SIG-M5 (cell line): Measurements from ENCODE around the gene ZNF219.

Source experiments
- DNase-seq: peaks from one replicate; lab custom pipeline; 2025; lab: John Stamatoyannopoulos, UW

The ZNF219 gene

DNA sequence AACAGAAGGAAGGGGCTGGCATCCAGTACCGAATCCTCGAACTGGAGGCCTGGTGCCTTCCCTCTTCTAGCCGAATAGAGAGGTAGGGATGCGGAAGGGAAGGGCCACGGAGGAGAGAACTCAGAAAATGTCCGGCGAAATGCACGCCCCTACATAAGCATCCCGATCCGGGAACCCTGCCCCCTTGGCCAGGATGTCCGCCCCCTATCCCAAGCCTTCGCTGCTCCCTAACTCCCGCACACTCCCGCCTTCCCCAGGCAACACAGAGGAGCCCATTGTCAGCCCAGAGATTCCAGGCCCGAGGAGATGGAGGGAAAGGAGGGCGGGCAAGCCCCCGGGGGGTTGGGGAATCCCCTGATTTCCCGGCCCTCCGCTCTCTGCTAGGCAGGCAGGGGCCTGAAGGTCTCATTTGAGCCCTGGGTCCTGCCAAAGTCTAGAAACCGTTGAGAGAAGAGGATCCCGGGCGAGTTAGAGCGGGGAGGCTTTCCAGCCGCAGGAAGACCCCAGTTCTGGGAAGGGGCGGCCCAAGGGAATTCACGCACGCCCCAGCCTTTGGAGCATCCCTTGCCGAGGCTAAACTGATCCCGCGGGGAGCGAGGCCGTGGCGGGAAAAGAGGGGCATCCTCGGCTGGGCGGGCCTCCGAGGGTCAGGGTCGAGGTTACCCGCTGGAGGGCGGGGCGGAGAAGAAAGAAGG, 28.9 kb downstream of the ZNF219 start:
- no peak for DNase-seq

- DNase-seq, result no peak
These were observed 29.7 kb downstream of the ZNF219 start for GRCh38 chr14:21068521-21069387.

DNA sequence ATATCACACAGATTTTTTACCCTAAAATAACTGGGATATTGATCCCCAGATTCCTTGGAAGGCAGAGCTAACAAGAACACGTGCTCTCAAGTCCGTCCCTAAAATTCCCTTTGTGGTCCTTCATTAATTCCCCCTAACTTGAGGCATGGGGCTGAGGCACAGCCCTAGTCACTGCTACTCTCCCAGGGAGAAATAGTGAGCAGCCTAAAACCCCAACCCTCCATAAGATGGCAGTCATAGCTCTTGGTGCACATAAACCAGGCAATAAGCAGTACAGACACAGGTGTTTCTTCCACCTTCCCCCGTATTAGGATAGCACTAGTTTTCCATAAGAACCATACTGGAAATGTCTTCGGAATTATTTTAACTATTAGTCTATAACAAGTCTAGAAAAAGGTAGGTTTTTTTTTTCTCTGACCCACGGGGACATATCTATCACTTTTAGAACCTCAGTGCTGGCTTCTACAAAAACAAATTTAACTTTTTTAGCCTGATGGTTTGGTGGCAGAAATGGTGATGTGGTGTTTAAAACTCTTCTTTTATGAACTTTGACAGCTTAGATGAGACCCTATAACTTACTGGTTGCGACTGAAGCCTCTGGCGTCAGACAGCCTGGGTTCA, 31.5 kb downstream of the ZNF219 start:
- no peak for DNase-seq

- DNase-seq, result no peak
These were observed 35.0 kb downstream of the ZNF219 start for GRCh38 chr14:21063479-21063878.

DNA sequence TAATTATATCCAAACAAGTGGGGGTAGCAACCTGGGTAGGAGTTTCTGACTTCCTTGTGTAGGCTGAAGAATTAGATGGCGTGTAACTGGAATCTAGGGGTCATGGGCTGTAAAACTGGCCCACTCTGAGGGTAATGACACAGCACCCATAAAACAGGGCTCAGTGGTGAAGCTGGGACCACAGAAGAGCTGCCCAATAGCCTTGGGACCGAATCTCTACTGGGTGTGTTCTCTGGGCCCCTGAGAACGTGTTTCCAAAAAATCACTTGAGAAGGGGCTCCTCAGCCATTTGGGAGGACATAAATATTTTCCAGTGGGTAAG, 37.1 kb downstream of the ZNF219 start:
- no peak for DNase-seq

DNA sequence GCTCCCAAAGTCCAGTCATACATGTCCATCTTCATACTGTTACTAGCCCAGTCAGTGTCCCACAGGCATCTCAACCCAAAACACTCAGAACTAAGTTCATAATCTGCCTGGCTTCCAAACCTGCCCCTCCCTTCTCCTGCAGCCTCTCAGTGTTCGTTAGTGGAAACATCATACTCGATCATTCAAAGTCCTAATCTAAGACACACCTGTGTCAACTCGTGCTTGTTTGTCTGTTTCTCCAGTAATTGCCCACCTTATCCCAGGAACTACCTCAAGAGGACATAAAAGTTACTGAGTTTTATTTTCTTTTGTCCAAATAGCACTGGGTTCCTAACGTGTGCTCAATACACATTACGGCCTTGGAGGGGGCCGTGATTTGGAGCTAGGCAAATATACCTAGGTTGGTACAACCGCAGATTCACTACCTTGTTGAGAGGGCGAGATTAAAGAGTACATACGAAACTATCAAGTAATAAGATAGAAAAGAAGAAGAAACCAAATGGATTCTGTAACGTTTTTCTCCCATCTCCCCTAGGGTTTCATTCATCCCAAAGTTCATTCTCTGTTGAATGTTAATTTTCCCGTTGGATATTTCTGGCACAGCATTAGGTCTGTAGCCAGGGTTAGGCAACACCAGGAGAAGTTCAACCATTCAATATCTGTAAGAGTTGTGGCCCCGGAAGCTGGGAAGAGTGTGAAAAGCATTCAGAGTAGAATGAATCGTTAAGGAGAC, 37.7 kb downstream of the ZNF219 start:
- DNase-seq, result no peak

DNA sequence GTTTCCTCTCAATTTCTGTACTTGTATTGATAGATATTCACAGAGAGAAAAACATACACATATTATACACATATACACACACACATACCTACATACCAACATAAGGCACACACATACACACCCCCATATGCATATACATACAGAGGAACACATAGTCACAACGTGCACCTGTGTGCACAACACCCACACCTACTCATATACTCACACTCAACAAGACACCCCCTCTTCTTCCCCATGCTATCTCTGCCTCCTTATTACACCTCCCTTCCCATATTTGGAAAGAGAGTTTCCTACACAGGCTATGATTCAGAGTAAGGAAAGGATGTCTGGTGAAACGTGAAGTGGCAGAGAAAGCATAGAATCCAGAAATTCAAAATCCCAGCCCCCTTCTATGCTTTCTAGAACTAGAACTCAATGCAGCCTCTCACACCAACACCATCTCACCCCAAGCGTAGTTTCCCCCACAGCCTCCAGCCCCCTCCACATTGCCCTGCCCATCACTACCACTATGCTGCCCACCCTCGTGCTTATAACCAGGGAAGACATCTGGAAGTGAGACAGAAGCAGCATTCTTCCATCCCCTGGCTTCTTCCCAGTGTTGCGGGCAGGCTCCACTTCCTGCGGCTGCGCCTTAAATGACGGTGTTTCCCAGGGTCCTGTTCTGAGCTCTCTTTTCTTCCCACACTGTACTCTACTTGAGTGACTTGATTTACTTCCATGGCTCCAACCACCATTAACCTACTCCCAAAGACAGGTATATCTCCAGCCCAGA, 38.4 kb downstream of the ZNF219 start:
- DNase-seq, result no peak

- no peak for DNase-seq
These were observed 39.6 kb downstream of the ZNF219 start for GRCh38 chr14:21058903-21059302.

GRCh38 chr14:21057803-21058675, 40.4 kb downstream of the ZNF219 start, which contains the start of gene RNASE8:
TSS of gene RNASE8 (plus strand) at chr14:21057822. CDS start at chr14:21057893, 71 bp downstream.
- DNase-seq, result no peak

DNA sequence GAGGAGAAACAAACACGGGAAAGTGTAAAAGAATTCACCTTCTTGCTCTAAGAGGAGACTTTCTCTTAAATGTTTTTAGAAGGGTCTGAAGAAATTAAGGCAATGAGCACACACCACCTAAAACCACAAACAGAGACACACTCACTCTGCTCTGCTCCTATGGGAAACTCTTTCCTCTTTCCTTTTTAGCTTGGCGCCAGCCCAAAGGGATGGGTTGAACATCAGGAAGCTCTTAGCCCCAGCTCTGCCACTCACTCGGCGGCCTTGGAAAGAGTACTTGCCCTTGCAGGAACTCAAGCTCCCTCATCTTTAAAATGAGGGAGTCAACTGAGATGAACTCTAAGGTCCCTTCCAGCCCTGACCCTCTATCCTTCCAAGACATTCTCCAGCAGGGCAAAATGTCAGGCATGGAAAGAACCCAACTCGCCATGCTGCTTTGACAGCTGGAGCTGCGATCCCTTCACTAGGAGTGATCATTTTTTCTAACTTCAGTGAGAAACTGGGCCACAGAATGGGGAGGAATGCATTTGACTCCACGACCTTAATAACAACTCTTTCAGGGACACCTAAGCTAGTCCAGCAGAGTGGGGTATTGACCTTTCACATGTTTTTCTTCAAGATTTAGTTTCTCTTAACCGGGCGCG, 41.8 kb downstream of the ZNF219 start:
- DNase-seq, result no peak

- DNase-seq, result no peak
These were observed 42.9 kb downstream of the ZNF219 start for GRCh38 chr14:21055432-21056117.

- no peak for DNase-seq
These were observed 43.7 kb downstream of the ZNF219 start for GRCh38 chr14:21054768-21055145.

- DNase-seq, result no peak
These were observed 44.2 kb downstream of the ZNF219 start for GRCh38 chr14:21054123-21054767.

GRCh38 chr14:21053184-21054122, 45.0 kb downstream of the ZNF219 start:
- no peak for DNase-seq

DNA sequence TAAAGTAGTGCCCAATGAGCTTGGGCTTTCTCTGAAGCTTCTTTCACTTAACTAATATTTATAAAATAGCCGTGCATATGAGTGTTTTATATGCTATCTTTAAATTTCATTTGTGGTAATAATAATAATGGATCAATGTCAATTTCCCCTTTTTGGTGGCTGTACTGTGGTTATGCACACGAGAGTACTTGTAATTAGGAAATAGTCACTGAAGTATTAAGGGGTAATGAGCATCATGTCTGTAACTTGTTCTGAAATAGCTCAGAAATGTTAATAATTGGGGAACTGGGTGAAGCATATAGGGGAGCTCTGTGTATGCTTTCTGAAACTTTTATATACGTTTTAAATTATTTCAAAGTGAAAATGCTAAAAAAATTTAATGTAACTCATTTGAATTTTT, 47.9 kb downstream of the ZNF219 start:
- DNase-seq, result no peak

DNA sequence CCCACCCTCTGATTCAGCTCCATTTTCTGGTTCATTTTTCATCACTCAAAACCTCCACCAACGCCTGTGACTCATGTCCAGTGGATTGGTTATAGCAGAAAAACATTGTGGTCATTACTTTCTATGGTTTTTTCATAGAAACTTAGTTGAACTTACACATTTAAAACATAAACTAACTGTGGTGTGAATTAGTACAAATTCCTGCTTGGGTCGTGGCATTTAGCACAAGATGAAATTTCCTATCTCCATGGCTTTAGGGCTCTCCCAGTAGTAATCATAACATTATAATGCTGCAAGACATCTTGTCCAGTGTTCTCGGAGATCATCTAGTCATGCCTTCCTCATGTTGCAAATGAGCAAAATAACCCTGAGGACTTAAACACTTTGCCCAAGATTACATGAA, 49.2 kb downstream of the ZNF219 start:
- no peak for DNase-seq

GRCh38 chr14:21048638-21049037, 49.8 kb downstream of the ZNF219 start:
- no peak for DNase-seq

- DNase-seq, result no peak
These were observed 51.1 kb downstream of the ZNF219 start for GRCh38 chr14:21047378-21047781.
